ENCODE results near the gene YIF1B.
A peak's percentile ranks its signal among the peaks of the same experiment; 100 is the strongest.
"Not testable (repeated sequence)": the region's sequence is repeated elsewhere in the genome, so short reads cannot be mapped to it uniquely, and the experiment has no call there.

Gene YIF1B

DNA sequence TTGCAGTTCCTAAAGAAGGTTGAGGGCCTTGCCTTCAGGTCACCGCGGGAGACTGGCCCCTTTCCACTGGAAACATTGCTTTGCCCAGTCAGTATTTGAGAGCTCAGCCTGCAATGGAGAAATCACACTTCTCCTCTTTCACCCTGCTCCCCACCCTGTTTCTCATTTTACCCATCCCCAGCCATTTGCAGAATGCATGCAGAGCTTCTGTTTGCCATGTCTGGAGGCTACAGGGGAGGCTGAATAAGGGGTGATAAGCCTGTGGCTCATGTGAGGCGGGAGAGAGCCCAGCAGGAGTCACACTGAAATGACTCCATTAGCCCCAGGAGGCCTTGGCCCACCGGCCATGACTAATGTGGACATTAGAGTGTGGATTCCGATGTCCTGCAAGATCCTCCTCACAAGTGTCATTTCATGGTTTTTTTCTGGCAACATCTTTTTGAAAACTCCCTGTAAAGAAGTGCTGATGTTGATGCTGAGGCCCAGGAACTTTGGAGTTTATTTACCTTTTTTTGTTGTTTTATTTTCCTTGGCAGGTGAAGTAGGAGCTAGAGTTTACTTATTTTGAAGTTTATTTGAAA, 45.1 kb downstream of the YIF1B start:
- DNase-seq: no peak

GRCh38 chr19:38268539-38268938, 47.2 kb downstream of the YIF1B start:
- DNase-seq: no peak

- DNase-seq: no peak
Measured at GRCh38 chr19:38267761-38268483, 47.8 kb downstream of the YIF1B start.

DNA sequence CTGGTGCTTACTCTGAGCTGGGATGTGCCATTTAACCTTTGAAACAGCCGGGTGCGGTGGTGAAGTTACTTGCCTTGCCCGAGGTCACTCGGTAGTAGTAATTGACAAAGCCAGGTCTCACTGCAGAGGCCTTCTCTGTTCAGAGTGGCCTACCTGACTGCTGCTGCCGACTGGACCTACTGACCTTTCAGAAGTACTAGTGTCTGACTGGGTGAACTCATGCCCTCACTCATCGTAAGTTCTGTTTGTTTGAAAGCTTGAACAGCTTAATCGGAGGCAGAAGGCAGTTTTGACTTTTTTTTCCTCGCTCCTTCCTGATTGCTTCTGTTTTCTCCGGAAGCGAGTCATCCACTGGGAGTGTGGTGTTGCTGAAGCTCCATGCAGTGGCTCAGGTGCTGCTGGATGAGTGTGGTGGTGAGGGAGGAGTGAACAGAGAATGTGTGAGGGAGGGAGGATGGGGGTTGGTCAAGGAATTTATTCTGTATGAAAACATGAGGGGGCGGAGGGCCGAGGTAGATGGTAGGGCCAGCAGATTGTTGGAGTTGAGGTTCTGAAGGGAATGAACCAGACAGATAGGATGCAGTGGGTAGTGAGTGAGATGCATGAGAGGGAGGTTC, 48.7 kb downstream of the YIF1B start:
- no peak for DNase-seq

GRCh38 chr19:38265921-38266429, 49.8 kb downstream of the YIF1B start:
- DNase-seq: no peak

GRCh38 chr19:38265213-38265861, 50.4 kb downstream of the YIF1B start:
- no peak for DNase-seq

DNA sequence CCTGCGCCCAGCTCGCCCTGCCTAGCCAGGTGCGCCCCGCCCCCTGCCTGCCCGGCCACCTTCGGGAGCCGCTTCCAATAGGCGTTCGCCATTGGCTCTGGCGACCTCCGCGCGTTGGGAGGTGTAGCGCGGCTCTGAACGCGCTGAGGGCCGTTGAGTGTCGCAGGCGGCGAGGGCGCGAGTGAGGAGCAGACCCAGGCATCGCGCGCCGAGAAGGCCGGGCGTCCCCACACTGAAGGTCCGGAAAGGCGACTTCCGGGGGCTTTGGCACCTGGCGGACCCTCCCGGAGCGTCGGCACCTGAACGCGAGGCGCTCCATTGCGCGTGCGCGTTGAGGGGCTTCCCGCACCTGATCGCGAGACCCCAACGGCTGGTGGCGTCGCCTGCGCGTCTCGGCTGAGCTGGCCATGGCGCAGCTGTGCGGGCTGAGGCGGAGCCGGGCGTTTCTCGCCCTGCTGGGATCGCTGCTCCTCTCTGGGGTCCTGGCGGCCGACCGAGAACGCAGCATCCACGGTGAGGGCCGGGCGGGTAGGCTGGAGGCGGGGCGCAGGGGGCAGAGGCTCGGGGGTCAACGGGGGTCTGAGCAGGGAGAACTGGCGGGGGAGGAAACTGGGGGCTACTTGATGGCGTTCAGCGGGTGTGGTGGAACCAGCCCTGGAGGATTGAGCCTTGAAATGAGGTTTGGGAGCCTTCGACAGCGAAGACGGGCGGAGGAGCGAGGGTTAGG, 51.1 kb downstream of the YIF1B start, which contains the start of gene SPINT2:
Gene SPINT2 (plus strand): TSS at position 88 of the 727 bp plus-strand sequence. CDS start 320 bp downstream, at position 408.
- peak in 1 of 2 donors; percentile 50 for DNase-seq

- DNase-seq: peak; percentile 81 to 82
Measured at GRCh38 chr19:38263689-38264485, 51.9 kb downstream of the YIF1B start.

- no peak for DNase-seq
Measured at GRCh38 chr19:38262585-38263268, 53.0 kb downstream of the YIF1B start.

DNA sequence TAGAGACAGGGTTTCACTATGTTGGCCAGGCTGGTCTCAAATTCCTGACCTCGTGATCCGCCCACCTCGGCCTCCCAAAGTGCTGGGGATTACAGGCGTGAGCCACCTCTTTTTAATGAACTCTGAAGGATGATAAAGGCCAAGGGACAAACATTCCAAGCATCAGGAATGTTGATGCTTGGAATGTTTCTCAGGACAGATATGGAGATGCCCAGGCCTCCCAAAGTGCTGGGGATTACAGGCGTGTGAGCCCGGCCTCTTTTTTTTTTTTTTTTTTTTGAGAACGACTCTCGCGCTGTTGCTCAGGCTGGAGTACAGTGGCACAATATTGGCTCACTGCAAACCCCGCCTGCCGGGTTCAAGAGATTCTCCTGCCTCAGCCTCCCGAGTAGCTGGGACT, 53.8 kb downstream of the YIF1B start:
- DNase-seq: not testable (repeated sequence)

GRCh38 chr19:38255383-38256014, 60.2 kb downstream of the YIF1B start:
- no peak for DNase-seq

GRCh38 chr19:38253788-38254187, 62.0 kb downstream of the YIF1B start:
- DNase-seq: no peak

All from activated CD4-positive, alpha-beta T cell treated with anti-CD3 and anti-CD28 coated beads for 4 hours (primary cell).